Fibroblast of skin of back (primary cell): ENCODE measurements around the gene TREX2.
"Not testable (repeated sequence)": the region's sequence is repeated elsewhere in the genome, so short reads cannot be mapped to it uniquely, and the experiment has no call there.

ENCODE experiments used
- DNase-seq: peaks from one replicate; pipeline ENCODE4 v3.0.0-alpha.2; 2013

TREX2 gene

GRCh38 chrX:153406903-153407302, 39.0 kb downstream of the TREX2 start:
- DNase-seq = no peak

- DNase-seq = no peak
Measured at GRCh38 chrX:153406011-153406410, 39.8 kb downstream of the TREX2 start.

GRCh38 chrX:153405426-153405825, 40.4 kb downstream of the TREX2 start:
- no peak for DNase-seq

- DNase-seq = not testable (repeated sequence)
Measured at GRCh38 chrX:153404333-153404732, 41.5 kb downstream of the TREX2 start.

- no peak for DNase-seq
Measured at GRCh38 chrX:153401133-153401764, 44.6 kb downstream of the TREX2 start, which contains the start of gene PNMA6E. Gene PNMA6E, minus strand, starts transcription at chrX:153401350. Its CDS starts 2,501 bp downstream, at chrX:153398849.

- peak; percentile 9 for DNase-seq
Measured at GRCh38 chrX:153400146-153401132, 45.4 kb downstream of the TREX2 start.

- DNase-seq = no peak
Measured at GRCh38 chrX:153398275-153398960, 47.4 kb downstream of the TREX2 start.

GRCh38 chrX:153397256-153397960, 48.4 kb downstream of the TREX2 start:
- no peak for DNase-seq

- no peak for DNase-seq
Measured at GRCh38 chrX:153396320-153397195, 49.3 kb downstream of the TREX2 start.

- no peak for DNase-seq
Measured at GRCh38 chrX:153395613-153396319, 50.1 kb downstream of the TREX2 start.

GRCh38 chrX:153394612-153395011, 51.2 kb downstream of the TREX2 start:
- DNase-seq = no peak
